ENCODE measurements around the gene DDX39A. TPM values are rescaled to one million over a fixed set of nuclear protein-coding genes. Genes with fewer than 3 reads are reported as not detected.
A peak's percentile ranks its signal among the peaks of the same experiment; 100 is the strongest.

Gene DDX39A
- 76.4 and 79.2 TPM in 2 replicates for polyA plus RNA-seq
- polyA minus RNA-seq: 33.6 and 37.3 TPM in 2 replicates

GRCh38 chr19:14419106-14419813 lies at the start of gene DDX39A:
Gene DDX39A (minus strand): TSS chr19:14419341. CDS start chr19:14413220, 6,121 bp downstream.
- no peaks in the 10 kb centered on the region for H3K36me3 ChIP-seq (ENCODE audit: insufficient read depth, low read length)
- peak within 1 kb of the TSS; percentile 93 for H3K27ac ChIP-seq (ENCODE audit: low read length)
- H3K9ac ChIP-seq (ENCODE audit: low read length): peak within 1 kb of the TSS; percentile 63
- H3K9me2 ChIP-seq (ENCODE audit: insufficient read depth, low read length): no peaks in the 10 kb centered on the region
- peak within 1 kb of the TSS; percentile 50 for H3K4me2 ChIP-seq (ENCODE audit: low read length)
- H3F3A ChIP-seq (ENCODE audit: insufficient read depth, low read length, poor library complexity, severe bottlenecking): no peaks in the 10 kb centered on the region
- no peaks in the 10 kb centered on the region for H3K9me3 ChIP-seq (ENCODE audit: low read length)
- peaks cover 32% of the 10 kb centered on the region for H3K79me2 ChIP-seq (replicated peaks; ENCODE audit: insufficient read depth, low read length)
- no peaks in the 10 kb centered on the region for H4K20me1 ChIP-seq (ENCODE audit: insufficient read depth)
- H3K27me3 ChIP-seq (ENCODE audit: insufficient read depth, low read depth, low read length): no peaks in the 10 kb centered on the region
- H3K4me3 ChIP-seq (ENCODE audit: low read length): peak within 1 kb of the TSS; percentile 77
- TF ChIP-seq RAD21 (conservative IDR thresholded peaks at IDR 0.05): no peak
- TF ChIP-seq MXI1 (conservative IDR thresholded peaks at IDR 0.05; ENCODE audit: poor library complexity, severe bottlenecking): peak; percentile 96
- TF ChIP-seq POLR2AphosphoS5 (IDR thresholded peaks at IDR 0.05): peak; percentile 88
- no peak for TF ChIP-seq SMC3 (conservative IDR thresholded peaks at IDR 0.05; ENCODE audit: poor library complexity)
- TF ChIP-seq CTCF (IDR thresholded peaks at IDR 0.05; ENCODE audit: poor library complexity, severe bottlenecking): no peak
- TF ChIP-seq EP300 (conservative IDR thresholded peaks at IDR 0.05; ENCODE audit: poor library complexity, severe bottlenecking): peak; percentile 25
- peak; percentile 34 for TF ChIP-seq TAF1 (IDR thresholded peaks at IDR 0.05; ENCODE audit: low read depth)
- TF ChIP-seq EZH2 (IDR thresholded peaks at IDR 0.05; ENCODE audit: borderline replicate concordance, insufficient read depth, low read length, poor library complexity, severe bottlenecking): no peak
- TF ChIP-seq REST (IDR thresholded peaks at IDR 0.05; ENCODE audit: borderline replicate concordance): peak; percentile 67
- H2AFZ ChIP-seq (ENCODE audit: low read depth, low read length): peak within 1 kb of the TSS; percentile 86

- H3K4me3 ChIP-seq (ENCODE audit: low read length): no peak overlapping the region
- no peak for TF ChIP-seq REST (IDR thresholded peaks at IDR 0.05; ENCODE audit: borderline replicate concordance)
- TF ChIP-seq EZH2 (IDR thresholded peaks at IDR 0.05; ENCODE audit: borderline replicate concordance, insufficient read depth, low read length, poor library complexity, severe bottlenecking): no peak
- TF ChIP-seq TAF1 (IDR thresholded peaks at IDR 0.05; ENCODE audit: low read depth): no peak
- TF ChIP-seq MXI1 (conservative IDR thresholded peaks at IDR 0.05; ENCODE audit: poor library complexity, severe bottlenecking): no peak
- no peak for TF ChIP-seq EP300 (conservative IDR thresholded peaks at IDR 0.05; ENCODE audit: poor library complexity, severe bottlenecking)
- TF ChIP-seq POLR2AphosphoS5 (IDR thresholded peaks at IDR 0.05): no peak
- no peak for TF ChIP-seq RAD21 (conservative IDR thresholded peaks at IDR 0.05)
- TF ChIP-seq CTCF (IDR thresholded peaks at IDR 0.05; ENCODE audit: poor library complexity, severe bottlenecking): no peak
- TF ChIP-seq SMC3 (conservative IDR thresholded peaks at IDR 0.05; ENCODE audit: poor library complexity): no peak
- no peak overlapping the region for H3K9ac ChIP-seq (ENCODE audit: low read length)
- H3K27me3 ChIP-seq (ENCODE audit: insufficient read depth, low read depth, low read length): no peaks in the 10 kb centered on the region
- H3F3A ChIP-seq (ENCODE audit: insufficient read depth, low read length, poor library complexity, severe bottlenecking): no peaks in the 10 kb centered on the region
- no peak overlapping the region for H3K4me2 ChIP-seq (ENCODE audit: low read length)
- H3K79me2 ChIP-seq (replicated peaks; ENCODE audit: insufficient read depth, low read length): no peaks in the 10 kb centered on the region
- no peaks in the 10 kb centered on the region for H4K20me1 ChIP-seq (ENCODE audit: insufficient read depth)
- H3K9me3 ChIP-seq (ENCODE audit: low read length): no peaks in the 10 kb centered on the region
- no peaks in the 10 kb centered on the region for H3K36me3 ChIP-seq (ENCODE audit: insufficient read depth, low read length)
- no peak overlapping the region for H2AFZ ChIP-seq (ENCODE audit: low read depth, low read length)
- no peaks in the 10 kb centered on the region for H3K9me2 ChIP-seq (ENCODE audit: insufficient read depth, low read length)
- no peak overlapping the region for H3K27ac ChIP-seq (ENCODE audit: low read length)
Observed at GRCh38 chr19:14467816-14468215, 48.7 kb upstream of the DDX39A start.
